Endodermal cell (in vitro differentiated cells): Measurements from ENCODE around the gene AP3S1. TPM values are rescaled to one million over a fixed set of nuclear protein-coding genes. Genes with fewer than 3 reads are reported as not detected.

Experiments
- DNase-seq: peaks from one replicate; pipeline ENCODE4 v3.0.0-alpha.2; 2017
- H3K27ac ChIP-seq: 2 replicates; pipeline ENCODE4 v1.5.1; 2013; ENCODE audit warnings: mild to moderate bottlenecking, low read depth, low read length, moderate library complexity
- H3K27me3 ChIP-seq: 2 replicates; pipeline ENCODE4 v1.6.1; 2013; ENCODE audit warnings: mild to moderate bottlenecking, low read length, moderate library complexity; ENCODE audit not compliant: insufficient read depth, control insufficient read depth, poor library complexity, severe bottlenecking
- H3K36me3 ChIP-seq: 2 replicates; pipeline ENCODE4 v1.7.0; 2013; ENCODE audit warnings: mild to moderate bottlenecking, low read length, moderate library complexity; ENCODE audit not compliant: control insufficient read depth, insufficient read depth
- H3K4me1 ChIP-seq: one replicate; pipeline ENCODE4 v1.7.0; 2013; ENCODE audit warnings: low read length; ENCODE audit not compliant: control insufficient read depth, insufficient read depth
- H3K4me3 ChIP-seq: 2 replicates; pipeline ENCODE4 v1.5.1; 2013; ENCODE audit warnings: mild to moderate bottlenecking, low read length, moderate library complexity
- H3K9ac ChIP-seq: 2 replicates; pipeline ENCODE4 v1.6.1; 2013; ENCODE audit warnings: mild to moderate bottlenecking, low read length, moderate library complexity; ENCODE audit not compliant: poor library complexity, severe bottlenecking; ENCODE audit errors: extremely low read depth
- H3K9me3 ChIP-seq: 2 replicates; pipeline ENCODE4 v1.6.1; 2013; ENCODE audit warnings: mild to moderate bottlenecking, low read length, moderate library complexity; ENCODE audit not compliant: control insufficient read depth
- H3K27ac Mint-ChIP-seq: 2 replicates; pipeline ENCODE4 v1.8.0; 2020; ENCODE audit warnings: mixed read lengths
- H3K27me3 Mint-ChIP-seq: 2 replicates; pipeline ENCODE4 v1.8.0; 2021; ENCODE audit warnings: mild to moderate bottlenecking, mixed read lengths; ENCODE audit not compliant: insufficient read depth
- H3K36me3 Mint-ChIP-seq: 2 replicates; pipeline ENCODE4 v1.8.0; 2020; ENCODE audit warnings: low read depth, mixed read lengths
- H3K4me1 Mint-ChIP-seq: 2 replicates; pipeline ENCODE4 v1.8.0; 2020; ENCODE audit warnings: mixed read lengths
- H3K4me3 Mint-ChIP-seq: 2 replicates; pipeline ENCODE4 v1.8.0; 2020; ENCODE audit warnings: mild to moderate bottlenecking, moderate library complexity, mixed read lengths
- H3K9me3 Mint-ChIP-seq: 2 replicates; pipeline ENCODE4 v1.8.0; 2020; ENCODE audit warnings: mild to moderate bottlenecking, mixed read lengths
- WGBS, 2 experiments: methylation state at CpG; one replicate each; pipeline versions ENCODE4 v1.1.5 to v1.1.7; 2013; ENCODE audit warnings: missing lambda C conversion rate in 2 of 2, mixed read lengths in 1 of 2; ENCODE audit not compliant: insufficient coverage in 1 of 2, insufficient read length in 1 of 2; 5-methylcytosine and 5-hydroxymethylcytosine counted together
- total RNA-seq, 2 donors: library from RNA; stranded (reverse); fragmentation: NEBNext Ultra II Directional in 1 of 2; extraction: Animal tissue kit (Norgen Biotek cat#: 25700) in 1 of 2; gene quantifications; 2 replicates in 1 of 2; 3 replicates in 1 of 2; pipeline ENCODE4 v1.2.1, GENCODE V29; 2021
- TF ChIP-seq, protein P1 (sequence below): fragments of 200-600 bp; sonication (generic); conservative IDR thresholded peaks from 2 replicates; pipeline ENCODE4 v1.5.0; 2021; ENCODE audit warnings: antibody characterized with exemption, mild to moderate bottlenecking

The AP3S1 gene
- total RNA-seq, 2 donors from 2014 or later, result 51.2 to 75.0 TPM

DNA sequence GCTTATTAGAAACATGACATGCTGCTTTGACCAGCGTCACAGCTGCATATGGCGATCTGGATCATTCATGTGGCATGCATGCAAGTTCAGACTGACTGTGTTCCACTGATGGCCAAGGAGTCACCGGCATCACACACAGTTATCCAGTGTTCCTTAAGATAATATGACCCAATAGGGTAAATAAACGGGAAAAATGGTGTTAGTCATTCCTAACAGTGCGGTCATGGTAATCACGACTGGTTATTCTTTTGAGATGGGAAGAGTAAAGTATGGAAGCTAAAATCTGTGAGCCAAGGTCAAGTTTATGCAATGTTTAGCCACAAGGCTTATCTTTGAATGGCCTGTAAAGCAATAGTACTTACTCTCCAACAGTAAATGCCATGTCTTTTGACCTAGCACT, 91.3 kb downstream of the AP3S1 start:
- Mint-ChIP-seq H3K4me3 (no peak overlapping the region), H3K27me3 (no peaks in the 10 kb centered on the region), H3K27ac (no peak overlapping the region), H3K9me3 (no peaks in the 10 kb centered on the region), H3K36me3 (no peaks in the 10 kb centered on the region), H3K4me1 (no peaks in the 10 kb centered on the region)
- 92 to 97% methylated on average over 4 to 6 of the region's 6 CpGs for WGBS, 2 experiments
- no peak overlapping the region for H3K4me3 ChIP-seq
- no peak overlapping the region for H3K27ac ChIP-seq
- no peaks in the 10 kb centered on the region for H3K27me3 ChIP-seq
- H3K9ac ChIP-seq, result no peak overlapping the region
- H3K4me1 ChIP-seq, result no peaks in the 10 kb centered on the region
- H3K36me3 ChIP-seq, result no peaks in the 10 kb centered on the region
- DNase-seq, result no peak
- TF ChIP-seq, protein P1, sequence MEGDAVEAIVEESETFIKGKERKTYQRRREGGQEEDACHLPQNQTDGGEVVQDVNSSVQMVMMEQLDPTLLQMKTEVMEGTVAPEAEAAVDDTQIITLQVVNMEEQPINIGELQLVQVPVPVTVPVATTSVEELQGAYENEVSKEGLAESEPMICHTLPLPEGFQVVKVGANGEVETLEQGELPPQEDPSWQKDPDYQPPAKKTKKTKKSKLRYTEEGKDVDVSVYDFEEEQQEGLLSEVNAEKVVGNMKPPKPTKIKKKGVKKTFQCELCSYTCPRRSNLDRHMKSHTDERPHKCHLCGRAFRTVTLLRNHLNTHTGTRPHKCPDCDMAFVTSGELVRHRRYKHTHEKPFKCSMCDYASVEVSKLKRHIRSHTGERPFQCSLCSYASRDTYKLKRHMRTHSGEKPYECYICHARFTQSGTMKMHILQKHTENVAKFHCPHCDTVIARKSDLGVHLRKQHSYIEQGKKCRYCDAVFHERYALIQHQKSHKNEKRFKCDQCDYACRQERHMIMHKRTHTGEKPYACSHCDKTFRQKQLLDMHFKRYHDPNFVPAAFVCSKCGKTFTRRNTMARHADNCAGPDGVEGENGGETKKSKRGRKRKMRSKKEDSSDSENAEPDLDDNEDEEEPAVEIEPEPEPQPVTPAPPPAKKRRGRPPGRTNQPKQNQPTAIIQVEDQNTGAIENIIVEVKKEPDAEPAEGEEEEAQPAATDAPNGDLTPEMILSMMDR, result no peak
- H3K9me3 ChIP-seq, result no peaks in the 10 kb centered on the region

DNA sequence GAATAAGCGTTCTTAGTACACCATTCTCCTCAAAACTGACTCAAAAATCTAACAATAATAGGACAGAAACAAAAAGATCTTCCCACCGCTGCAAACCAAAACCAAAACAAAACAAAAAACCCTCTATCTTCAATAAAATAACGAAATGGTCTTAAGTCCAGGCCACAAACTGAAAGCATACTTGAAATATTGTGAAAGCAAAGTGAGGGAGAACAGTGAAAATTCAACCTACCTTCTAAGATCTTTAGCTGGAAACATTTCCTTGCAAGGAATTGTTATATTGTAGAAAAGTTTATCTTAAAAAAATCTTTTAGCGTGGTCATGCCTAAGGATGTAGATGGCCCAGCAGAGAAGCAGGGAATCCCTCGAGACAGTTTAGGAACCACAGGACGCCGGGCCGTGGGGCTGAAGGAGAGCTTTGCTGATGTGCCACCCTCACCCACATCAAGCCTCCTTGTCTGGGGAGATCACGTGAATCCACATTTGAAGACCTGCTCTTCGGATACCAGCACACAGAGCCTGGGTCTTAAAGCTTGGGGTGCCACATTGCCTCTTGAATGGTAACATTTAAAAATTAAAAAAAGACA, 92.7 kb downstream of the AP3S1 start:
- no peak overlapping the region for H3K27ac Mint-ChIP-seq
- WGBS, 2 experiments, result 93 to 95% methylated on average over 4 to 10 of the region's 10 CpGs
- H3K27me3 ChIP-seq, result no peaks in the 10 kb centered on the region
- no peak for DNase-seq
- no peaks in the 10 kb centered on the region for H3K9me3 Mint-ChIP-seq
- no peaks in the 10 kb centered on the region for H3K36me3 Mint-ChIP-seq
- H3K9ac ChIP-seq, result no peak overlapping the region
- H3K4me3 Mint-ChIP-seq, result no peak overlapping the region
- H3K4me1 ChIP-seq, result no peaks in the 10 kb centered on the region
- H3K36me3 ChIP-seq, result no peaks in the 10 kb centered on the region
- no peak overlapping the region for H3K4me3 ChIP-seq
- no peaks in the 10 kb centered on the region for H3K27me3 Mint-ChIP-seq
- H3K4me1 Mint-ChIP-seq, result peaks cover 8% of the 10 kb centered on the region
- no peak overlapping the region for H3K27ac ChIP-seq
- TF ChIP-seq, protein P1, result no peak
- no peaks in the 10 kb centered on the region for H3K9me3 ChIP-seq

DNA sequence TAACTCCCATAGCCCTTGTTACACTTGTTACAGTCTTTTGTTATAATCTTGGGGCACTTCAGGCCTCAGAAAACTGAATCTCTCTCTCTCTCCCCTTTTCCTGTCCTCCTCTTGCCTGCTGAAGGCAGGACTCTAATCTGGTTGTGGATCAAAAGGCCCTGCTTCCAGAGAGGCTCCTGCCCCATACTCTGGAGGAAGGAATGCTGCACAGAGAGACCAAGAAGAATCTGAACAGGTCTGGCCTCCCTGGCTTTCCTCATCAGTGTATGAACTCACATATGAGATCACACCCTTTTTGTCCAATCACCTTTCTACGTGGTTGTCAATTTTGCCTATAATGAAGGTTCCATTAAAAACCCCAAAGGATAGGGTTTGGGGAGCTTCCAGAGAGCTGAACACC, 94.3 kb downstream of the AP3S1 start:
- Histone ChIP-seq H3K4me1 (no peaks in the 10 kb centered on the region), H3K4me3 (no peak overlapping the region), H3K9me3 (no peaks in the 10 kb centered on the region), H3K9ac (no peak overlapping the region), H3K36me3 (no peaks in the 10 kb centered on the region), H3K27me3 (no peaks in the 10 kb centered on the region), H3K27ac (no peak overlapping the region)
- Mint-ChIP-seq H3K27ac (no peak overlapping the region), H3K4me3 (no peak overlapping the region), H3K27me3 (no peaks in the 10 kb centered on the region), H3K36me3 (no peaks in the 10 kb centered on the region), H3K9me3 (no peaks in the 10 kb centered on the region), H3K4me1 (peaks cover 9% of the 10 kb centered on the region)
- WGBS, 2 experiments, result 87% methylated on average over 1 of the region's 1 CpG; no CpG with 5 or more reads in 1 of the 2 experiments
- TF ChIP-seq, protein P1, result no peak
- no peak for DNase-seq
